ENCODE measurements around the gene DAP. TPM values are rescaled to one million over a fixed set of nuclear protein-coding genes. Genes with fewer than 3 reads are reported as not detected.

Gene DAP
- total RNA-seq, 1 donor from 2014 or later, result 22.9 TPM

DNA sequence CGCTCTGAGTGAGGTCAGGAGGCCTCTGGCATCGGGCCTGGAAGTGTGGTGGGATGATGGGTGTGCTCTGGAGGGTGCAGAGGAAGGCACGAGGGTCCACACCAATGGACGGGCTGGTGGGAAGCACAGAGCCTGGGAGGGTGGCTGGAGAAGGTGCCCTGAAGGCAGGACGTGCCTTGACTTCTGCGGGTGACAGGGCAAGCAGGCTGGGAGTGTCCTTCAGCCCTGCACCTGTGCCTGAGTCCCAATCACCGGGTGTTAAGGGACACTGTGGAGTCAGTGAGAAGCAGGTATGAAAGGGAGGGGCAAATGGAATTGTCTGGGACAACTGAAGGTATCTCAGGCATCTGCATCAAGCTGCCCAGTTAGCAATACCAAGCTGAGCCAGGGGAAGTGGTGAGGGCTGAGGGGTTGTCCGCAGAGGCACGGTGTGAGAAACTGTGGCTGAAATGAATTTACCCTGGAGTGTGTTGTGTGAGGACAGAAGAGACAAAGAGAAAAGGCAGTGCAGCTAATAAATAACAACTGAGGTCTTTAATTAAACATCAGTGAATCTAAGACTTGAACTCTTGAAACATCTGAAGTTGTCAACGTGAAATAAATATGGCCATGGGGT, 50.4 kb downstream of the DAP start:
- peaks cover 4% of the 10 kb centered on the region for H3K36me3 ChIP-seq
- peaks cover 6% of the 10 kb centered on the region for H3K4me1 ChIP-seq
- H3K9me3 ChIP-seq (replicated peaks), result no peaks in the 10 kb centered on the region
- TF ChIP-seq, protein P1, sequence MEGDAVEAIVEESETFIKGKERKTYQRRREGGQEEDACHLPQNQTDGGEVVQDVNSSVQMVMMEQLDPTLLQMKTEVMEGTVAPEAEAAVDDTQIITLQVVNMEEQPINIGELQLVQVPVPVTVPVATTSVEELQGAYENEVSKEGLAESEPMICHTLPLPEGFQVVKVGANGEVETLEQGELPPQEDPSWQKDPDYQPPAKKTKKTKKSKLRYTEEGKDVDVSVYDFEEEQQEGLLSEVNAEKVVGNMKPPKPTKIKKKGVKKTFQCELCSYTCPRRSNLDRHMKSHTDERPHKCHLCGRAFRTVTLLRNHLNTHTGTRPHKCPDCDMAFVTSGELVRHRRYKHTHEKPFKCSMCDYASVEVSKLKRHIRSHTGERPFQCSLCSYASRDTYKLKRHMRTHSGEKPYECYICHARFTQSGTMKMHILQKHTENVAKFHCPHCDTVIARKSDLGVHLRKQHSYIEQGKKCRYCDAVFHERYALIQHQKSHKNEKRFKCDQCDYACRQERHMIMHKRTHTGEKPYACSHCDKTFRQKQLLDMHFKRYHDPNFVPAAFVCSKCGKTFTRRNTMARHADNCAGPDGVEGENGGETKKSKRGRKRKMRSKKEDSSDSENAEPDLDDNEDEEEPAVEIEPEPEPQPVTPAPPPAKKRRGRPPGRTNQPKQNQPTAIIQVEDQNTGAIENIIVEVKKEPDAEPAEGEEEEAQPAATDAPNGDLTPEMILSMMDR (IDR thresholded peaks at IDR 0.05; ENCODE audit: borderline replicate concordance), result no peak
- intact Hi-C loops (cut with micrococcal nuclease), result no loop called here
- DNase-seq, result no peak
- no peak overlapping the region for H3K27ac ChIP-seq (replicated peaks)
- H3K27me3 ChIP-seq (ENCODE audit: low read depth), result no peaks in the 10 kb centered on the region
- no peak overlapping the region for H3K4me3 ChIP-seq

- H3K27me3 ChIP-seq (ENCODE audit: low read depth), result no peaks in the 10 kb centered on the region
- no peak overlapping the region for H3K27ac ChIP-seq (replicated peaks)
- no peak for DNase-seq
- H3K9me3 ChIP-seq (replicated peaks), result no peaks in the 10 kb centered on the region
- peaks cover 13% of the 10 kb centered on the region for H3K4me1 ChIP-seq
- TF ChIP-seq, protein P1 (IDR thresholded peaks at IDR 0.05; ENCODE audit: borderline replicate concordance), result no peak
- H3K36me3 ChIP-seq, result peaks cover 4% of the 10 kb centered on the region
- intact Hi-C loops (cut with micrococcal nuclease), result no loop called here
- no peak overlapping the region for H3K4me3 ChIP-seq
These were observed 51.1 kb downstream of the DAP start for GRCh38 chr5:10709933-10710332.

DNA sequence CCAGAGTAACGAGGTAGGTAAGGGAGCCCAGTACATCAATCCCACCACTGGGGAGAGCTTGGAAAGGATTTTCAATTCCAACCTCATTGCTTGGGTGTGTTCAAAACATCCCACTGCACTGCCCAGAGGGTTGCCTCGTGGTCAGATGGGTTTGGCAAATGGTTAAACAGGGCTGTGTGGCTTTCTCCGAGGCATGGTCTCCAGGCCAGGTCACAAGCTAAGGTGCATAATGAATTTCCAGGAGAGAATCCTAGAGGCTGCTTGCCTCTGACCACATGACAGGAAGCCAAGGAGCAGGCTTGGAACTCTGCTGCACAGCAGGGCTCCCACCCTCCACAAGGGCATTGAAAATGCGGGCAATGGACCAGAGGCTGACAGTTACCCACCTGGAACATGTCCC, 51.6 kb downstream of the DAP start:
- no peak overlapping the region for H3K4me3 ChIP-seq
- DNase-seq, result no peak
- no peak overlapping the region for H3K27ac ChIP-seq (replicated peaks)
- H3K9me3 ChIP-seq (replicated peaks), result no peaks in the 10 kb centered on the region
- peaks cover 4% of the 10 kb centered on the region for H3K36me3 ChIP-seq
- TF ChIP-seq, protein P1 (IDR thresholded peaks at IDR 0.05; ENCODE audit: borderline replicate concordance), result no peak
- intact Hi-C loops (cut with micrococcal nuclease), result no loop called here
- H3K27me3 ChIP-seq (ENCODE audit: low read depth), result no peaks in the 10 kb centered on the region
- peaks cover 18% of the 10 kb centered on the region for H3K4me1 ChIP-seq

DNA sequence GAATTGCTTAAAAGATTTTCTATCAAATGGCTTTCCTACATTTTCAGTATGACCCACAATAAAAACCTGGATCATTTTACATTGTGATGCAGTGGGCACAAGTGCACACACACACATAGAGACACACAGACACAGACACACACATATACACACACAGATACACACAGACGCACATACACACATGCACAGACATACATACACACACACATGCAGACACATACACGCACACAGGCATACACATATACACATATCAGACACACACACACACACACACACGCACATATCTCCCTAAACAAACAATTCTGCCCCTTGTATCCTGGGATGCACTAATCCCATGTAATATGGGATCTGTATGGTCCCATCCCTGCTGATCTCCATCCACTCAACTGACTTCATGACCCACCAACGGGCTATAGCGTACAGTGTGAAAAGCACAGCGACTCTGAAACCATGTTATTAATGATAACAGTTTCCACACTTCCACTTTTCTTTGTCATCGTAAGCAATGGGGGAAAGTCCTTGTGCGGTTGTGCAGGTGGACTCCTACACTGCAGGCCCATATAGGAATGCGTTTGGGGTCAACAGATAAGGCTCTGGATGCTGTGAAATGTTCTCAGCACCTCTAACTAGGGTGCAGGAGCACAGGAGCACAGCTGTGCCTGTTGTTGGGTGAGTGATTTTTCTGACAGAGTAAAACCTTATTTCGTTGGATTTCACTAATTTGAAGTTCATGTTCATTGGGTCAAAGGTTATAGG, 52.7 kb downstream of the DAP start:
- Histone ChIP-seq H3K27ac (replicated peaks) (no peak overlapping the region), H3K36me3 (peaks cover 1% of the 10 kb centered on the region), H3K9me3 (replicated peaks) (no peaks in the 10 kb centered on the region), H3K4me1 (peaks cover 29% of the 10 kb centered on the region), H3K27me3 (ENCODE audit: low read depth) (no peaks in the 10 kb centered on the region), H3K4me3 (no peak overlapping the region)
- intact Hi-C loops (cut with micrococcal nuclease), result no loop called here
- TF ChIP-seq, protein P1 (IDR thresholded peaks at IDR 0.05; ENCODE audit: borderline replicate concordance), result no peak
- DNase-seq, result no peak

- TF ChIP-seq, protein P1 (IDR thresholded peaks at IDR 0.05; ENCODE audit: borderline replicate concordance), result no peak
These were observed 53.6 kb downstream of the DAP start for GRCh38 chr5:10707198-10708142.

More at GRCh38 chr5:10707198-10708142, 53.6 kb downstream of the DAP start:
- no peaks in the 10 kb centered on the region for H3K9me3 ChIP-seq (replicated peaks)
- no peak overlapping the region for H3K4me3 ChIP-seq
- no peaks in the 10 kb centered on the region for H3K27me3 ChIP-seq (ENCODE audit: low read depth)
- H3K27ac ChIP-seq (replicated peaks), result no peak overlapping the region
- peaks cover 37% of the 10 kb centered on the region for H3K4me1 ChIP-seq
- no peak for DNase-seq
- no peaks in the 10 kb centered on the region for H3K36me3 ChIP-seq
- intact Hi-C loops (cut with micrococcal nuclease), result no loop called here

Data from left ventricle myocardium inferior (tissue), 1 donor.